Measurements from ENCODE around the gene PSAPL1.

Gene PSAPL1

GRCh38 chr4:7428261-7429068 lies 6.3 kb downstream of the PSAPL1 start:
- Mint-ChIP-seq H3K27me3 (peaks cover 1% of the 10 kb centered on the region), H3K4me1 (no peaks in the 10 kb centered on the region), H3K9me3 (no peaks in the 10 kb centered on the region), H3K27ac (no peak overlapping the region), H3K36me3 (no peaks in the 10 kb centered on the region), H3K4me3 (no peak overlapping the region)

DNA sequence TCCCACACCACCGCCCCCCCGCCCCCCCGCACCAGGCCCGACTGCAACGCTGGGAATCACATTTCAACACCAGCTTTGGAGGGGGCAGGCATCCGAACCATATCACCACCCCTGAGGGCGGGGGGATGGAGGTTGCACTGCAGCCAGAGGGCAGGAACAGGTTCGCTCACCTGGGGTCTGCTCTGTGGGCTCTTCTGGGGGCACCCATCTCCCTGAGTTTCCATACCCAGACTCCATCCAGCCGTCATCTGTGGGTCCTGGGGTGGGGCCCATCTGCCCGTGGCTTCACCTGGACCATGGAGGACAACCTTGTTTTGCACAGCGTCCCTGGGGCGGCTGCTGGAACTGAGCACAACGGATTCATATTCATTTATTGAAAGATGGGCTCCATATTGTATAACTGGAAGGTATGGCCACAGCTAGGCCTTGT lies 6.9 kb downstream of the PSAPL1 start:
- Mint-ChIP-seq H3K9me3 (no peaks in the 10 kb centered on the region), H3K4me1 (no peaks in the 10 kb centered on the region), H3K27ac (no peak overlapping the region), H3K27me3 (peaks cover 1% of the 10 kb centered on the region), H3K36me3 (no peaks in the 10 kb centered on the region), H3K4me3 (no peak overlapping the region)

DNA sequence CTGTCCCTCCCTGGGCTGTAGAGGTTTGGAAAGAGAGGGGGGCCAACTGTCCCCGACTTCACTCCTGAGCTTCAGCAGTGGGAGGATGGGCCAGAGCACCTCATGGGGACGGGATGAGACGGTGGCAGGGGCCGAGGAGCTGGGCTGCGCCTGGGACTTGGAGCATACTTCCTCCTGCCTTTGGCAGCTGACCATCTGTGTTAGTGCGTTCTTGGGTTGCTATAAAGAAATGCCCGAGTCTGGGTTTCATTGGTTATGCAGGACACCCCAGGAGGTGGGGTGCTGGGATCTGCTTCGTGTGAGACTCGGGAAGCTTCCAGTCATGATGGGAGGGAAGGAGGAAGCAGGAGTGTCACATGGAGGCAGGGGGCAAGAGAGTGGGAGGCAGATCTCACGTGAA lies 7.4 kb downstream of the PSAPL1 start:
- Mint-ChIP-seq H3K27ac (no peak overlapping the region), H3K9me3 (no peaks in the 10 kb centered on the region), H3K36me3 (no peaks in the 10 kb centered on the region), H3K4me1 (no peaks in the 10 kb centered on the region), H3K4me3 (no peak overlapping the region), H3K27me3 (peaks cover 1% of the 10 kb centered on the region)

DNA sequence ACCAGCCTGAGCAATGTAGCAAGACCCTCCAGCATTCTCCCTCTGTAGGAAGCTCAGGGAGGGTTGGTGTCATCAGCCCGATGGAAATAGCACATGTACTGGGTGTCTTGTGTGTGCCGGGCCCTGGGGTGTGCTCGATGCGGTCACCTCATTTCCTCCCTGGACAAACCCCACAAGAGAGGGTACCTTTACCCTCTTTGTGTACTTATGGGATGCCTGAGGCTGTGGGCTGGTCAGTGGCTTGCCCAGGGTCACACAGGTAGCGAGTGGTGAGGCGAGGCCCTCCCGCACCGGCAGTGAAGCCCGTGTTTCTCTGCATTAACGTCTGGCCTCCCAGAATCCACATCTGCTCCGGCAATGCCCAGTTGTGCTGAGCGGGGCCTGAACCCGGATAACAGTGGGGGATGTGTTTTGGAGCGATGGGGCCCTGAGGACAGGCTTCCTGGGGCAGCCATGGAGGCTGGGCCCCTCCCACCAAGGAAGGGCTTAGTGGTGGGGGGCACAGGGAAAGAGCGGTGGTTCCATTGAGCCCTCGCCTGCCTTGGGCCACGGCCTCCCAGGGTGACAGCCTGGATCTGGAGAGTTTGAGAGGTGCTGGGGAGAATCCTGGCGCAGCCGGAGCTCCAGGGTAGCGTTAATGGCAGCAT lies 8.1 kb downstream of the PSAPL1 start:
- no peaks in the 10 kb centered on the region for H3K4me1 Mint-ChIP-seq
- no peaks in the 10 kb centered on the region for H3K9me3 Mint-ChIP-seq
- H3K4me3 Mint-ChIP-seq, result no peak overlapping the region
- H3K27me3 Mint-ChIP-seq, result peaks cover 1% of the 10 kb centered on the region
- H3K36me3 Mint-ChIP-seq, result no peaks in the 10 kb centered on the region
- H3K27ac Mint-ChIP-seq, result no peak overlapping the region

DNA sequence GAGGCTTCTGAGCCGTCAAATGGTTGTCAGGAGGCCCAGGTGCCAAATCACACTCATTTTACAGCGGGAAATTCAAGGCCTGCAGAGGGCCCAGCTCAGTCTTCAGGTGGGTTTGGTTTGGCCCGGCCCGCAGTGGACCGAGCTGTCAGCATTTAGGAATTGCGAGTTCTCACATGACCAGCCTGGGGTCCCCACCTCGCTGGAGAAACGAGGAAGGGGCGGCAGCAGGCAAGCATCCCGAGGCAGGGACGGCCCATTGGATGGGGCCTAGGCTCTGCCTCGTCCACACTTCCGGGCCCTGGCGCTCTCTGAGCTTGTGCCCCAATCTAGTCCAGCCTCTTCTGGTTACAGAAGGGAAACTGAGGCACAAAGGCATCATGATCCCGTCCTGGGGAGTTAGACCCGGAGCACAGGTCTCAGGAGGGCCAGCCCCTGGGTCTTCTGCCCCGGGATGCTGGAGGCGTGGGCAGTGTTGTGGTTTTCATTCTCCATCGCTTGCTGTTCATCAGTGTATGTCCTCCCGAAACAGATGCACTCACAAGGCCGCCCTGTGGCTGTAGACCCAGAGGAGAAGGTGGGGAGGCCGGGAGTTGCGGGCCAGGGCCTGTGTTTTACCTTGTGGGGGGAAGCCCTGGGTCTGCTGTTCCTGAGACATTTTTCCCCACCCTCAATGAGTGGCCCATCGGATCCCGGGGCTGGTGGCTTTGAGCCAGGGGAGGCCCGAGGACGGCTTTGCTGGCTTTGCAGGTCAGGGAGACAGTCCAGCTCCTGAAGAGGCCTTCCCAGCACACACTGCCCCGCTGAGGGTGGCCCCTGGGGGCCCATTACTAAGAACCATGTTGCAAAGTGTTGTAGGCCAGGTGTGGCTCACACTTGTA lies 8.9 kb downstream of the PSAPL1 start:
- Mint-ChIP-seq H3K27ac (no peak overlapping the region), H3K4me1 (no peaks in the 10 kb centered on the region), H3K4me3 (no peak overlapping the region), H3K27me3 (peaks cover 1% of the 10 kb centered on the region), H3K9me3 (no peaks in the 10 kb centered on the region), H3K36me3 (no peaks in the 10 kb centered on the region)

DNA sequence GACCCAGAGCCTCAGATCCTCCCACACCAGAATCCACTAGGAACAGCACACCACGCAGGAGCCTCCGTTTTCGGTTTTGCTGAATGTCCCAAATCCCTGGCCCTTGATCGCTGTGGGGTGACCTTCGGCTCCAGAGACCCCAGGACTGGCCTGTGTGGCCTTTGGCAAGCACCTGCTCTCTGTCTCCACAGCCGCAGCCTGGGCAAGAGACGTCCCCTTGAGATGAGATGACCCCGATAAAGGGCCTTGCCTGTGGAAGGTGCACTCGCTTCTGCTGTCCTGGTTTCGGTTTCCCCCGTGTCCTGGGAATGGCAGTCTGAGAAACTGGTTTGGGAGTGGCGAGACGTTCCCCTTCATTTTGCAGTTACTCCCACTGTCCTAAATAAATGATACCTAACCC lies 9.6 kb downstream of the PSAPL1 start:
- Mint-ChIP-seq H3K27ac (no peak overlapping the region), H3K4me3 (no peak overlapping the region), H3K36me3 (no peaks in the 10 kb centered on the region), H3K4me1 (no peaks in the 10 kb centered on the region), H3K27me3 (peaks cover 1% of the 10 kb centered on the region), H3K9me3 (no peaks in the 10 kb centered on the region)

GRCh38 chr4:7424553-7425111 lies 10.1 kb downstream of the PSAPL1 start:
- no peaks in the 10 kb centered on the region for H3K9me3 Mint-ChIP-seq
- H3K4me3 Mint-ChIP-seq, result no peak overlapping the region
- H3K27me3 Mint-ChIP-seq, result peaks cover 1% of the 10 kb centered on the region
- H3K36me3 Mint-ChIP-seq, result no peaks in the 10 kb centered on the region
- no peak overlapping the region for H3K27ac Mint-ChIP-seq
- no peaks in the 10 kb centered on the region for H3K4me1 Mint-ChIP-seq

- H3K27me3 Mint-ChIP-seq, result peaks cover 1% of the 10 kb centered on the region
- H3K4me3 Mint-ChIP-seq, result no peak overlapping the region
- no peaks in the 10 kb centered on the region for H3K4me1 Mint-ChIP-seq
- no peak overlapping the region for H3K27ac Mint-ChIP-seq
- no peaks in the 10 kb centered on the region for H3K9me3 Mint-ChIP-seq
- no peaks in the 10 kb centered on the region for H3K36me3 Mint-ChIP-seq
Measured at GRCh38 chr4:7423801-7424552, 10.8 kb downstream of the PSAPL1 start.

GRCh38 chr4:7423391-7423790 lies 11.3 kb downstream of the PSAPL1 start:
- Mint-ChIP-seq H3K4me1 (no peaks in the 10 kb centered on the region), H3K9me3 (no peaks in the 10 kb centered on the region), H3K27me3 (peaks cover 1% of the 10 kb centered on the region), H3K4me3 (no peak overlapping the region), H3K36me3 (no peaks in the 10 kb centered on the region), H3K27ac (no peak overlapping the region)

DNA sequence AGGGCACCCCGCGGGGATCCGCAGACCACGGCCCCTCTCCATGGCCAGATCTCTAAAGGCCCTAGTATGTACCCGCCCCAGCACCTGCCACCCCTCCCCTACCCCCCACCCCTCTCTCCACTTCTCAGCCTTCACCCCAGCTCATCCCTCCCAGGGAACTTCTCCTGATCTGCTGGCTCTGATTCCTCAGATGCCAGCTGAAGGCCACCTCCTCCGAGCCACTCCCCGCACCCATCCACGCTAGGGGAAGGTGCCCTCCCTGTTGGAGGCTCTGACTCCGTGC lies 11.9 kb downstream of the PSAPL1 start:
- peaks cover 1% of the 10 kb centered on the region for H3K27me3 Mint-ChIP-seq
- no peaks in the 10 kb centered on the region for H3K36me3 Mint-ChIP-seq
- H3K4me1 Mint-ChIP-seq, result no peaks in the 10 kb centered on the region
- H3K9me3 Mint-ChIP-seq, result no peaks in the 10 kb centered on the region
- H3K4me3 Mint-ChIP-seq, result no peak overlapping the region
- H3K27ac Mint-ChIP-seq, result no peak overlapping the region

DNA sequence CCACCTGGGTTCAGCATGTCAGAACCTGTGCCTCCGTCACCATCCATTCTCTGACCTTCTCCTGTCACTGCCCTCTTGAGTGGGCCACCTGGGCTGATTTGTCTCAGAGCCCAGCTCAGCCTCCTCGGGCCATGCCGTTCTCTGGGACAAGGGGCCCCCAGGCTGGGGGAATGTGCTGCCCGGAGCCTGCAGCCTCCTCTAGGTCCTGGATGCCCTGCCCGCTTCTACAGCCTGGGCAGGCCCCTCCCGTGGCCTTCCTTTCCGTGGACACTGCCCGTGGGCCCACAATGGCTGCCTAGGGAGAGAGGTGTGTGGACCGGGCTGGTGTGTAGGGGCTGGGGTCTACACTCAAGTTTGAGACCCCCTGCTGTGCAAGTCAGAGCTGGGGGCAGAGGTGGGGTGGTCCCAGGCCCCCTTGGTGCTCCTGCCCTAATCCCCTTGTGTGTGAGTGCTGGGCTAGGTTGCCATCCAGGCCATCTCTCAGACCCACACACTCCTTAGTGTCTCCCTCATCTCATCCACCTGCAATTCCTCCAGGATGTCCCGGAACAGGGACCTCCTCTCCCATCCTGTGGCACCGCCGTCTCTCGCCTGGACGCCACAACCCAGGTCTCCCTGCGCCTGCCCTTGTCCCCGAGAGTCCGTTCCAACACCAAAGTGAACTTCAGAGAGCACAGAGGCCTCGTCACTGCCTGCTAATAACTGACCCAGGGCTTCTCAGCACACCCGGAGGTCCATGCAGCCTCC lies 12.4 kb downstream of the PSAPL1 start:
- Mint-ChIP-seq H3K9me3 (no peaks in the 10 kb centered on the region), H3K27me3 (no peaks in the 10 kb centered on the region), H3K36me3 (no peaks in the 10 kb centered on the region), H3K27ac (no peak overlapping the region), H3K4me1 (no peaks in the 10 kb centered on the region), H3K4me3 (no peak overlapping the region)

DNA sequence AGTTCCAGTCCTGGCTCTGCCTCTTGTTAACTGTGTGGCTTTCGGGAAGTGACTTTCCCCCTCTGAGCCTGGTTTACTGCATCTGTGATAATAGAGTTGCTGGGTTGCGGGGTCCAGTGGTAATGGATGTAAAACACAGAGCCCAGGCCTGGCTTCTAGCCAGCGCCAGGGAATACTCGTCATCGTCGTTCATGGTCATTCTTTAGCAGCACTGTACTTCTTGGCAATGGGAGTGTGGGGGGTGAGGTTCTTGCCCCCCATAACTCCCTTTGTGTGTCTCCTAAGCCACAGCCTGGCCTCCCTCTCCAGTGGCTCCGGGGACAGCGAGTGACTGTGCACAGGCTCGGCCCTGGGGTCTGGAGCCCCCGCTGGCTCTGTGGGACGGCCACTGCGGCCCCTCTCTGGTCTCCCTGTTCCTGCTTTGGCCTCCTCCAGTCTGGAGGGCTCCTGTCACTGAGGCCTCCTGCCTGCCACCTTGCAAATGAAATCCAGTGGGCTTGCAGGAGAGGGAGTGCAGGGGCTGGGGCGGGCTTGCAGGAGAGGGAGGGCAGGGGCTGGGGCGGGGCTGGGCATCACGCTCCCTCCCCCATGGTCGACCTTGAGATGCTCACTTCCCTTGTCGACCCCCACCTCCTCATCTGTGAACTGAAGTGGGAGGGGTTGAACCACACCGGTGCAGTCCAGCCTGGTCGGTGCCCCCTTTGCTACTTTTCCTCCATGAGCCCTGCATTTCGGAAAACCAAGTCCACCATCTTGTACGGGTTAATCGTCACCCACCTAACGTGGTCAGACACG lies 13.2 kb downstream of the PSAPL1 start:
- no peaks in the 10 kb centered on the region for H3K27me3 Mint-ChIP-seq
- no peaks in the 10 kb centered on the region for H3K4me1 Mint-ChIP-seq
- H3K4me3 Mint-ChIP-seq, result no peak overlapping the region
- no peaks in the 10 kb centered on the region for H3K36me3 Mint-ChIP-seq
- no peak overlapping the region for H3K27ac Mint-ChIP-seq
- no peaks in the 10 kb centered on the region for H3K9me3 Mint-ChIP-seq

DNA sequence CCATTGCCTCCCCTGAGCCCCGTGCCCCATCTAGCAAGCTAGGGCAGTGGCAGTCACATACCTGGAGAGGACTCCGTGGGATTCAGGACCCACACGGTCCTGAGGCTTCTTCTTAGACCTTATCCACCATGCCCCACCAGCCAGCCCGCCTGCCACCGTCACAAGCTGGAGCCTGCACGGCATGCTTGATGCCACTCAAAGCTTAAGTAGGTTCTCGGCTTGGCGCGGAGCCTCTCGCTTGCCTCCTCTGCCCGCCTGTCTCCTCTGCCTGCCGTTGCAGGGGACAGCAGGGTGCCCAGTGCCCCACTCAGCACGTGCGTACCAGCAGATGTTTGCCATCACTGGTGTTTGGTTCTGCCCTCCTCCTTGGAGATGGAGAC lies 14.1 kb downstream of the PSAPL1 start:
- Mint-ChIP-seq H3K4me1 (no peaks in the 10 kb centered on the region), H3K27ac (no peak overlapping the region), H3K4me3 (no peak overlapping the region), H3K9me3 (no peaks in the 10 kb centered on the region), H3K36me3 (no peaks in the 10 kb centered on the region), H3K27me3 (peaks cover 4% of the 10 kb centered on the region)

GRCh38 chr4:7419961-7420660 lies 14.6 kb downstream of the PSAPL1 start:
- no peak overlapping the region for H3K27ac Mint-ChIP-seq
- peaks cover 6% of the 10 kb centered on the region for H3K27me3 Mint-ChIP-seq
- no peak overlapping the region for H3K4me3 Mint-ChIP-seq
- H3K4me1 Mint-ChIP-seq, result no peaks in the 10 kb centered on the region
- no peaks in the 10 kb centered on the region for H3K9me3 Mint-ChIP-seq
- H3K36me3 Mint-ChIP-seq, result no peaks in the 10 kb centered on the region

Data from activated naive CD4-positive, alpha-beta T cell treated with anti-CD3 and anti-CD28 coated beads, Interleukin-2, amount 50 U/mL, for 24 hours (primary cell).